NCI-H1092 treated with DMSO at 0.1 percent for 48 hours (cell line): Measurements from ENCODE around the gene FAH.
"Not testable (repeated sequence)": the region's sequence is repeated elsewhere in the genome, so short reads cannot be mapped to it uniquely, and the experiment has no call there.

Experiments used
- DNase-seq: peaks from one replicate; lab custom pipeline; 2025; lab: John Stamatoyannopoulos, UW

The FAH gene

GRCh38 chr15:80151576-80151975 is 1.2 kb upstream of the FAH start:
- DNase-seq = no peak

- peak; percentile 27 for DNase-seq
These were observed 461 bp upstream of the FAH start for GRCh38 chr15:80152180-80152895.

GRCh38 chr15:80153900-80154299 is 1.1 kb downstream of the FAH start:
- no peak for DNase-seq

- no peak for DNase-seq
These were observed 1.5 kb downstream of the FAH start for GRCh38 chr15:80154336-80154735.

GRCh38 chr15:80155001-80155377 is 2.2 kb downstream of the FAH start:
- DNase-seq = no peak

GRCh38 chr15:80155378-80156175 is 2.8 kb downstream of the FAH start:
- DNase-seq = not testable (repeated sequence)

GRCh38 chr15:80156176-80156720 is 3.4 kb downstream of the FAH start:
- no peak for DNase-seq

GRCh38 chr15:80157215-80157614 is 4.4 kb downstream of the FAH start:
- DNase-seq = no peak

- no peak for DNase-seq
These were observed 6.5 kb downstream of the FAH start for GRCh38 chr15:80159301-80159700.

GRCh38 chr15:80159811-80160569 is 7.2 kb downstream of the FAH start:
- no peak for DNase-seq

- DNase-seq = no peak
These were observed 7.9 kb downstream of the FAH start for GRCh38 chr15:80160570-80161156.

GRCh38 chr15:80161468-80162016 is 8.7 kb downstream of the FAH start:
- no peak for DNase-seq

GRCh38 chr15:80162059-80162554 is 9.3 kb downstream of the FAH start:
- DNase-seq = no peak

GRCh38 chr15:80163217-80163616 is 10.4 kb downstream of the FAH start:
- DNase-seq = no peak

GRCh38 chr15:80163897-80164296 is 11.1 kb downstream of the FAH start:
- no peak for DNase-seq

- DNase-seq = no peak
These were observed 15.1 kb downstream of the FAH start for GRCh38 chr15:80167936-80168335.

GRCh38 chr15:80168421-80168820 is 15.6 kb downstream of the FAH start:
- no peak for DNase-seq

- no peak for DNase-seq
These were observed 17.1 kb downstream of the FAH start for GRCh38 chr15:80169768-80170357.

- DNase-seq = no peak
These were observed 17.8 kb downstream of the FAH start for GRCh38 chr15:80170596-80170995.

- DNase-seq = no peak
These were observed 19.0 kb downstream of the FAH start for GRCh38 chr15:80171787-80172186.

GRCh38 chr15:80172401-80172800 is 19.6 kb downstream of the FAH start:
- DNase-seq = no peak
